ENCODE measurements around the gene DIP2C.
"Not testable (repeated sequence)": the region's sequence is repeated elsewhere in the genome, so short reads cannot be mapped to it uniquely, and the experiment has no call there.

DNA sequence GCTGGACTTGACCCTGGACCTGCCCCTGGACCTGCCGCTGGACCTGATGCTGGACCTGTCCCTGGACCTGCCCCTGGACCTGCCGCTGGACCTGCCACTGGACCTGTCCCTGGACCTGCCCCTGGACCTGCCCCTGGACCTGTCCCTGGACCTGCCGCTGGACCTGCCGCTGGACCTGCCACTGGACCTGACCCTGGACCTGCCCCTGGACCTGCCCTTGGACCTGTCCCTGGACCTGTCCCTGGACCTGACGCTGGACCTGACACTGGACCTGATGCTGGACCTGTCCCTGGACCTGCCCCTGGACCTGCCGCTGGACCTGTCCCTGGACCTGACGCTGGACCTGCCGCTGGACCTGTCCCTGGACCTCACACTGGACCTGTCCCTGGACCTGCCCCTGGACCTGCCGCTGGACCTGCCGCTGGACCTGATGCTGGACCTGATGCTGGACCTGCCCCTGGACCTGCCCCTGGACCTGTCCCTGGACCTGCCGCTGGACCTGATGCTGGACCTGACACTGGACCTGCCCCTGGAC, 31.6 kb downstream of the DIP2C start:
- TF ChIP-seq, protein P1, sequence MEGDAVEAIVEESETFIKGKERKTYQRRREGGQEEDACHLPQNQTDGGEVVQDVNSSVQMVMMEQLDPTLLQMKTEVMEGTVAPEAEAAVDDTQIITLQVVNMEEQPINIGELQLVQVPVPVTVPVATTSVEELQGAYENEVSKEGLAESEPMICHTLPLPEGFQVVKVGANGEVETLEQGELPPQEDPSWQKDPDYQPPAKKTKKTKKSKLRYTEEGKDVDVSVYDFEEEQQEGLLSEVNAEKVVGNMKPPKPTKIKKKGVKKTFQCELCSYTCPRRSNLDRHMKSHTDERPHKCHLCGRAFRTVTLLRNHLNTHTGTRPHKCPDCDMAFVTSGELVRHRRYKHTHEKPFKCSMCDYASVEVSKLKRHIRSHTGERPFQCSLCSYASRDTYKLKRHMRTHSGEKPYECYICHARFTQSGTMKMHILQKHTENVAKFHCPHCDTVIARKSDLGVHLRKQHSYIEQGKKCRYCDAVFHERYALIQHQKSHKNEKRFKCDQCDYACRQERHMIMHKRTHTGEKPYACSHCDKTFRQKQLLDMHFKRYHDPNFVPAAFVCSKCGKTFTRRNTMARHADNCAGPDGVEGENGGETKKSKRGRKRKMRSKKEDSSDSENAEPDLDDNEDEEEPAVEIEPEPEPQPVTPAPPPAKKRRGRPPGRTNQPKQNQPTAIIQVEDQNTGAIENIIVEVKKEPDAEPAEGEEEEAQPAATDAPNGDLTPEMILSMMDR (IDR thresholded peaks at IDR 0.05) = not testable (repeated sequence)
- TF ChIP-seq POLR2A (IDR thresholded peaks at IDR 0.05) = not testable (repeated sequence)

Data from testis (tissue), 2 donors.